Liver (tissue), 3 donors: ENCODE measurements around the gene PDILT.

Experiments used
- EGR1 ChIP-seq, 2 donors: IDR thresholded peaks; 2 replicates each; pipeline ENCODE4 v1.6.1; 2016 to 2018; ENCODE audit warnings: antibody characterized with exemption in 2 of 2, low read depth in 2 of 2
- HNF4G ChIP-seq: IDR thresholded peaks from 2 replicates; pipeline ENCODE4 v1.6.1; 2016; ENCODE audit warnings: antibody characterized with exemption
- JUND ChIP-seq, 2 donors: IDR thresholded peaks; 2 replicates each; pipeline ENCODE4 v1.6.1; 2016; ENCODE audit warnings: antibody characterized with exemption in 2 of 2
- RAD21 ChIP-seq, 2 donors: IDR thresholded peaks; 2 replicates each; pipeline ENCODE4 v1.6.1; 2016; ENCODE audit warnings: antibody characterized with exemption in 2 of 2, mild to moderate bottlenecking in 2 of 2
- SP1 ChIP-seq: IDR thresholded peaks from 2 replicates; pipeline ENCODE4 v1.6.1; 2018; ENCODE audit warnings: antibody characterized with exemption, mild to moderate bottlenecking
- TAF1 ChIP-seq: conservative IDR thresholded peaks from 2 replicates; pipeline ENCODE4 v1.6.1; 2016; ENCODE audit warnings: antibody characterized with exemption, mild to moderate bottlenecking
- YY1 ChIP-seq: IDR thresholded peaks from 2 replicates; pipeline ENCODE4 v1.6.1; 2016; ENCODE audit warnings: antibody characterized with exemption, mild to moderate bottlenecking
- TF ChIP-seq, protein P1 (sequence below): fragments of 150-350 bp; IDR thresholded peaks from 2 replicates; pipeline ENCODE4 v1.5.1; 2017; ENCODE audit warnings: improper control_type of control experiment, low read depth, low read length; ENCODE audit not compliant: missing input control
- TF ChIP-seq, protein P2 (sequence below): IDR thresholded peaks from 2 replicates; pipeline ENCODE4 v1.6.1; 2016; ENCODE audit warnings: antibody characterized with exemption
- TF ChIP-seq, protein P3 (sequence below): IDR thresholded peaks from 2 replicates; pipeline ENCODE4 v1.6.1; 2016; ENCODE audit warnings: antibody characterized with exemption
- TF ChIP-seq, protein P4 (sequence below): IDR thresholded peaks from 2 replicates; pipeline ENCODE4 v1.6.1; 2016; ENCODE audit warnings: antibody characterized with exemption, mild to moderate bottlenecking
- donor health status: healthy.
- donor health status: healthy.

GRCh38 chr16:20309786-20310185, 94.8 kb downstream of the PDILT start:
- no peak for TF ChIP-seq TAF1
- TF ChIP-seq EGR1 (IDR thresholded peaks at IDR 0.05; ENCODE audit: low read depth in 2 of 2), result no peak
- TF ChIP-seq, protein P1, sequence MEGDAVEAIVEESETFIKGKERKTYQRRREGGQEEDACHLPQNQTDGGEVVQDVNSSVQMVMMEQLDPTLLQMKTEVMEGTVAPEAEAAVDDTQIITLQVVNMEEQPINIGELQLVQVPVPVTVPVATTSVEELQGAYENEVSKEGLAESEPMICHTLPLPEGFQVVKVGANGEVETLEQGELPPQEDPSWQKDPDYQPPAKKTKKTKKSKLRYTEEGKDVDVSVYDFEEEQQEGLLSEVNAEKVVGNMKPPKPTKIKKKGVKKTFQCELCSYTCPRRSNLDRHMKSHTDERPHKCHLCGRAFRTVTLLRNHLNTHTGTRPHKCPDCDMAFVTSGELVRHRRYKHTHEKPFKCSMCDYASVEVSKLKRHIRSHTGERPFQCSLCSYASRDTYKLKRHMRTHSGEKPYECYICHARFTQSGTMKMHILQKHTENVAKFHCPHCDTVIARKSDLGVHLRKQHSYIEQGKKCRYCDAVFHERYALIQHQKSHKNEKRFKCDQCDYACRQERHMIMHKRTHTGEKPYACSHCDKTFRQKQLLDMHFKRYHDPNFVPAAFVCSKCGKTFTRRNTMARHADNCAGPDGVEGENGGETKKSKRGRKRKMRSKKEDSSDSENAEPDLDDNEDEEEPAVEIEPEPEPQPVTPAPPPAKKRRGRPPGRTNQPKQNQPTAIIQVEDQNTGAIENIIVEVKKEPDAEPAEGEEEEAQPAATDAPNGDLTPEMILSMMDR, result no peak
- TF ChIP-seq, protein P2, sequence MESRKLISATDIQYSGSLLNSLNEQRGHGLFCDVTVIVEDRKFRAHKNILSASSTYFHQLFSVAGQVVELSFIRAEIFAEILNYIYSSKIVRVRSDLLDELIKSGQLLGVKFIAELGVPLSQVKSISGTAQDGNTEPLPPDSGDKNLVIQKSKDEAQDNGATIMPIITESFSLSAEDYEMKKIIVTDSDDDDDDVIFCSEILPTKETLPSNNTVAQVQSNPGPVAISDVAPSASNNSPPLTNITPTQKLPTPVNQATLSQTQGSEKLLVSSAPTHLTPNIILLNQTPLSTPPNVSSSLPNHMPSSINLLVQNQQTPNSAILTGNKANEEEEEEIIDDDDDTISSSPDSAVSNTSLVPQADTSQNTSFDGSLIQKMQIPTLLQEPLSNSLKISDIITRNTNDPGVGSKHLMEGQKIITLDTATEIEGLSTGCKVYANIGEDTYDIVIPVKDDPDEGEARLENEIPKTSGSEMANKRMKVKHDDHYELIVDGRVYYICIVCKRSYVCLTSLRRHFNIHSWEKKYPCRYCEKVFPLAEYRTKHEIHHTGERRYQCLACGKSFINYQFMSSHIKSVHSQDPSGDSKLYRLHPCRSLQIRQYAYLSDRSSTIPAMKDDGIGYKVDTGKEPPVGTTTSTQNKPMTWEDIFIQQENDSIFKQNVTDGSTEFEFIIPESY, result no peak
- TF ChIP-seq RAD21 (IDR thresholded peaks at IDR 0.05), result no peak
- TF ChIP-seq, protein P3, sequence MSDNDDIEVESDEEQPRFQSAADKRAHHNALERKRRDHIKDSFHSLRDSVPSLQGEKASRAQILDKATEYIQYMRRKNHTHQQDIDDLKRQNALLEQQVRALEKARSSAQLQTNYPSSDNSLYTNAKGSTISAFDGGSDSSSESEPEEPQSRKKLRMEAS, result no peak
- TF ChIP-seq HNF4G, result no peak
- TF ChIP-seq JUND (IDR thresholded peaks at IDR 0.05), result no peak
- TF ChIP-seq, protein P4, sequence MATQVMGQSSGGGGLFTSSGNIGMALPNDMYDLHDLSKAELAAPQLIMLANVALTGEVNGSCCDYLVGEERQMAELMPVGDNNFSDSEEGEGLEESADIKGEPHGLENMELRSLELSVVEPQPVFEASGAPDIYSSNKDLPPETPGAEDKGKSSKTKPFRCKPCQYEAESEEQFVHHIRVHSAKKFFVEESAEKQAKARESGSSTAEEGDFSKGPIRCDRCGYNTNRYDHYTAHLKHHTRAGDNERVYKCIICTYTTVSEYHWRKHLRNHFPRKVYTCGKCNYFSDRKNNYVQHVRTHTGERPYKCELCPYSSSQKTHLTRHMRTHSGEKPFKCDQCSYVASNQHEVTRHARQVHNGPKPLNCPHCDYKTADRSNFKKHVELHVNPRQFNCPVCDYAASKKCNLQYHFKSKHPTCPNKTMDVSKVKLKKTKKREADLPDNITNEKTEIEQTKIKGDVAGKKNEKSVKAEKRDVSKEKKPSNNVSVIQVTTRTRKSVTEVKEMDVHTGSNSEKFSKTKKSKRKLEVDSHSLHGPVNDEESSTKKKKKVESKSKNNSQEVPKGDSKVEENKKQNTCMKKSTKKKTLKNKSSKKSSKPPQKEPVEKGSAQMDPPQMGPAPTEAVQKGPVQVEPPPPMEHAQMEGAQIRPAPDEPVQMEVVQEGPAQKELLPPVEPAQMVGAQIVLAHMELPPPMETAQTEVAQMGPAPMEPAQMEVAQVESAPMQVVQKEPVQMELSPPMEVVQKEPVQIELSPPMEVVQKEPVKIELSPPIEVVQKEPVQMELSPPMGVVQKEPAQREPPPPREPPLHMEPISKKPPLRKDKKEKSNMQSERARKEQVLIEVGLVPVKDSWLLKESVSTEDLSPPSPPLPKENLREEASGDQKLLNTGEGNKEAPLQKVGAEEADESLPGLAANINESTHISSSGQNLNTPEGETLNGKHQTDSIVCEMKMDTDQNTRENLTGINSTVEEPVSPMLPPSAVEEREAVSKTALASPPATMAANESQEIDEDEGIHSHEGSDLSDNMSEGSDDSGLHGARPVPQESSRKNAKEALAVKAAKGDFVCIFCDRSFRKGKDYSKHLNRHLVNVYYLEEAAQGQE, result no peak
- TF ChIP-seq YY1, result no peak
- no peak for TF ChIP-seq SP1
